Measurements from ENCODE around the gene FOXO4. TPM values are rescaled to one million over a fixed set of nuclear protein-coding genes. Genes with fewer than 3 reads are reported as not detected.

FOXO4 gene
- total and polyA plus RNA-seq, 2 of the 13 experiments (the other 11 are each of a cell fraction or from before 2014, with no cell fraction given): 5.1 to 5.7 TPM

DNA sequence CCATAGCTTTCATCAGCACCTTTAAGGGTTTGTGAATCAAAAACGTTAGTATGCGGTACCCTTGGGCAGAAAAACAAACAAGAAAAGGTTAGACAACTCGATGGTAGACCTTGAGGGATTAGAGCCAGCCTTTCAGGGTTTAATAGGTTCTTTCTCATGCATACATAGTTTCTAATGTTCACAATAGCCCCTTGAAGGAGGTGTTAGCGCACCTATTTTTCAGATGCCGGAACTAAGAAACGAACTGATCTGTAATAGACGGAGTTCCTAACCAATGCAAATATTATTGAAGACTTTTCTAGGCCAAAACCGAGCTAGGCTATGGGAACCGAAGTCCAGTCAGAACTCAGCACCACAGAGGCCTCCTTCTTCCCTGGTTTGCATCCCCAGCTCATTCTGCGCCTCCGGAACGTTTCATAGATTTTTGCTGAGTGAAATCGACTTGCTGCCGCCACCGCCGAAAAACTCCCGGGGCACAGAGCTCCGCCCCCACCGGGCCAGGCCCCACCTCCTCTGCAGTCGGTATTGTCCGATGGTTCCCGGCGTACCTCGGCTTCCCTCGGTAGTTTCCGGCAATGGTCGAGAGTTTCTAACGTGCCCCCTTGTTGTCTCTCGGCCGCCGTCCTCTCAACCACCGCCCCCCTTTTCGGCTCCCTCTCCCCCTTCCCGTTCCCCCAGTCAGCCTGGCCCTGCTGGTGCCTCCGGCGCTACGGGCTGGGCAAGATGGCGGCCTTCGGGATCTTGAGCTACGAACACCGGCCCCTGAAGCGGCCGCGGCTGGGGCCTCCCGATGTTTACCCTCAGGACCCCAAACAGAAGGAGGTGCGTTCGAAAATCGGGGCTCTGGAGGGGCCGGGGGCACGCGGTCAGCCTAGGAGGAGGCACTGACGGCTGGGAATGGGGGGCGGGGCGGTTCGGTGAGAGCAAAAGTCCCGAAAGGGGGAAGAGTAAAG lies 22.7 kb downstream of the FOXO4 start, which contains the start of gene MED12:
Gene MED12 (plus strand): TSS at position 565 of the 953 bp plus-strand sequence. CDS start 159 bp downstream, at position 724.
- Histone ChIP-seq H2AFZ (ENCODE audit: low read length) (peak within 1 kb of the TSS; percentile 98), H3K4me3 (replicated peaks in 1 of 3; ENCODE audit: insufficient read depth in 1 of 3, low read depth in 2 of 3, low read length in 3 of 3) (peak within 1 kb of the TSS; percentile 63 to 75 (median 71)), H3K27me3 (ENCODE audit: control insufficient read depth in 1 of 2, insufficient read depth in 2 of 2, low read length in 2 of 2) (no peaks in the 10 kb centered on the region), H3K4me1 (ENCODE audit: insufficient read depth, low read length) (peaks cover 15% of the 10 kb centered on the region; the same call in 1 of the 2 replicates), H3K4me2 (ENCODE audit: low read depth, low read length) (peak within 1 kb of the TSS; percentile 74), H3K9ac (ENCODE audit: insufficient read depth, low read depth, low read length) (peak within 1 kb of the TSS; percentile 74), H3K27ac (ENCODE audit: extremely low read length, insufficient read depth, low read length) (peak within 1 kb of the TSS; percentile 75), H3K79me2 (ENCODE audit: insufficient read depth, low read length) (peaks cover 2% of the 10 kb centered on the region), H3K9me3 (ENCODE audit: low read length) (no peaks in the 10 kb centered on the region), H3K36me3 (replicated peaks in 1 of 2; ENCODE audit: control insufficient read depth in 1 of 2, insufficient read depth in 2 of 2, low read length in 2 of 2) (peaks cover 0 to 18% of the 10 kb centered on the region in 2 experiments; a peak in 2 of 5 replicates), H4K20me1 (ENCODE audit: insufficient read depth, low read length) (no peaks in the 10 kb centered on the region)
- in situ Hi-C loops (cut with HindIII; ENCODE audit: extremely low pct_ligation_motif_present, low pct_unique_long_range_greater_than_20kb): no loop called here
- peak; percentile 47 for DNase-seq (ENCODE audit: low spot score)
- BruUV-seq (replicated peaks): no TSS peak
- peak; percentile 96 for ATAC-seq
- POLR2A ChIA-PET: interaction anchor here (0.7 to 2.2 kb wide), 15 partner anchors 8 to 505 kb away, joined by 3 to 14 read pairs (median 4); partner anchors contain the start of genes CXorf65, NONO, SNX12 and TAF1
- no peak for FAIRE-seq
- CTCF ChIA-PET (ENCODE audit: low intra/inter-chr PET ratio, low total read pairs): no interaction called here
- under 1% methylated on average over 32 of the region's 56 CpGs for WGBS (ENCODE audit: low lambda C conversion rate)
- intact Hi-C loops (cut with micrococcal nuclease; ENCODE audit: unreplicated experiment): no loop called here
- peak; percentile 63 for TF ChIP-seq RBFOX2 (IDR thresholded peaks at IDR 0.05; ENCODE audit: low read depth, low read length)
- TF ChIP-seq KDM5B (CRISPR knock-in tag; IDR thresholded peaks at IDR 0.05; ENCODE audit: borderline replicate concordance): peak; percentile 23; the same call in 1 of the 2 replicates
- no peak for TF ChIP-seq ZNF567 (CRISPR knock-in tag; IDR thresholded peaks at IDR 0.05; ENCODE audit: borderline replicate concordance)
- peak; percentile 47 for TF ChIP-seq TAF1 (CRISPR knock-in tag; IDR thresholded peaks at IDR 0.05)
- TF ChIP-seq, protein P1, sequence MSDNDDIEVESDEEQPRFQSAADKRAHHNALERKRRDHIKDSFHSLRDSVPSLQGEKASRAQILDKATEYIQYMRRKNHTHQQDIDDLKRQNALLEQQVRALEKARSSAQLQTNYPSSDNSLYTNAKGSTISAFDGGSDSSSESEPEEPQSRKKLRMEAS (IDR thresholded peaks at IDR 0.05): 0 out of 2 replicates have a peak, but pooled peaks have one; percentile 34
- TF ChIP-seq HNRNPLL (IDR thresholded peaks at IDR 0.05; ENCODE audit: low read depth, low read length, poor library complexity, severe bottlenecking): peak; percentile 39
- TF ChIP-seq, protein P2, sequence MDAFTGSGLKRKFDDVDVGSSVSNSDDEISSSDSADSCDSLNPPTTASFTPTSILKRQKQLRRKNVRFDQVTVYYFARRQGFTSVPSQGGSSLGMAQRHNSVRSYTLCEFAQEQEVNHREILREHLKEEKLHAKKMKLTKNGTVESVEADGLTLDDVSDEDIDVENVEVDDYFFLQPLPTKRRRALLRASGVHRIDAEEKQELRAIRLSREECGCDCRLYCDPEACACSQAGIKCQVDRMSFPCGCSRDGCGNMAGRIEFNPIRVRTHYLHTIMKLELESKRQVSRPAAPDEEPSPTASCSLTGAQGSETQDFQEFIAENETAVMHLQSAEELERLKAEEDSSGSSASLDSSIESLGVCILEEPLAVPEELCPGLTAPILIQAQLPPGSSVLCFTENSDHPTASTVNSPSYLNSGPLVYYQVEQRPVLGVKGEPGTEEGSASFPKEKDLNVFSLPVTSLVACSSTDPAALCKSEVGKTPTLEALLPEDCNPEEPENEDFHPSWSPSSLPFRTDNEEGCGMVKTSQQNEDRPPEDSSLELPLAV (CRISPR knock-in tag; conservative IDR thresholded peaks at IDR 0.05; ENCODE audit: low read depth): no peak
- TF ChIP-seq SIN3A (IDR thresholded peaks at IDR 0.05; ENCODE audit: borderline replicate concordance, low read depth, low read length): peak; percentile 60; the same call in 1 of the 2 replicates
- TF ChIP-seq, protein P3, sequence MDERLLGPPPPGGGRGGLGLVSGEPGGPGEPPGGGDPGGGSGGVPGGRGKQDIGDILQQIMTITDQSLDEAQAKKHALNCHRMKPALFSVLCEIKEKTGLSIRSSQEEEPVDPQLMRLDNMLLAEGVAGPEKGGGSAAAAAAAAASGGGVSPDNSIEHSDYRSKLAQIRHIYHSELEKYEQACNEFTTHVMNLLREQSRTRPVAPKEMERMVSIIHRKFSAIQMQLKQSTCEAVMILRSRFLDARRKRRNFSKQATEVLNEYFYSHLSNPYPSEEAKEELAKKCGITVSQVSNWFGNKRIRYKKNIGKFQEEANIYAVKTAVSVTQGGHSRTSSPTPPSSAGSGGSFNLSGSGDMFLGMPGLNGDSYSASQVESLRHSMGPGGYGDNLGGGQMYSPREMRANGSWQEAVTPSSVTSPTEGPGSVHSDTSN (CRISPR knock-in tag; IDR thresholded peaks at IDR 0.05): no peak
- no peak for TF ChIP-seq SNAPC2 (CRISPR knock-in tag; IDR thresholded peaks at IDR 0.05)
- TF ChIP-seq, protein P4, sequence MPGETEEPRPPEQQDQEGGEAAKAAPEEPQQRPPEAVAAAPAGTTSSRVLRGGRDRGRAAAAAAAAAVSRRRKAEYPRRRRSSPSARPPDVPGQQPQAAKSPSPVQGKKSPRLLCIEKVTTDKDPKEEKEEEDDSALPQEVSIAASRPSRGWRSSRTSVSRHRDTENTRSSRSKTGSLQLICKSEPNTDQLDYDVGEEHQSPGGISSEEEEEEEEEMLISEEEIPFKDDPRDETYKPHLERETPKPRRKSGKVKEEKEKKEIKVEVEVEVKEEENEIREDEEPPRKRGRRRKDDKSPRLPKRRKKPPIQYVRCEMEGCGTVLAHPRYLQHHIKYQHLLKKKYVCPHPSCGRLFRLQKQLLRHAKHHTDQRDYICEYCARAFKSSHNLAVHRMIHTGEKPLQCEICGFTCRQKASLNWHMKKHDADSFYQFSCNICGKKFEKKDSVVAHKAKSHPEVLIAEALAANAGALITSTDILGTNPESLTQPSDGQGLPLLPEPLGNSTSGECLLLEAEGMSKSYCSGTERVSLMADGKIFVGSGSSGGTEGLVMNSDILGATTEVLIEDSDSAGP (CRISPR knock-in tag; IDR thresholded peaks at IDR 0.05; ENCODE audit: borderline replicate concordance): peak; percentile 16; the same call in 1 of the 2 replicates
- TF ChIP-seq HDAC2 (CRISPR knock-in tag; IDR thresholded peaks at IDR 0.05): 0 out of 2 replicates have a peak, but pooled peaks have one; percentile 20
- peak; percentile 81 for TF ChIP-seq YY1 (IDR thresholded peaks at IDR 0.05; ENCODE audit: insufficient read depth, insufficient replicate concordance, low read depth, low read length)
- no peak for TF ChIP-seq PRMT3 (CRISPR knock-in tag; IDR thresholded peaks at IDR 0.05; ENCODE audit: borderline replicate concordance, low read depth)
- peak; percentile 31; the same call in 1 of the 2 replicates for TF ChIP-seq DMAP1 (CRISPR knock-in tag; IDR thresholded peaks at IDR 0.05)
- TF ChIP-seq ZNF772 (CRISPR knock-in tag; IDR thresholded peaks at IDR 0.05): no peak
- TF ChIP-seq POLR2A (IDR thresholded peaks at IDR 0.05; ENCODE audit: insufficient read depth in 1 of 2, low read depth in 2 of 2, low read length in 2 of 2): peak in 1 of 2 experiments; percentile 46; a peak in 1 of 4 replicates

Data from HepG2 (cell line).